Ectodermal cell (in vitro differentiated cells): ENCODE data around the gene DCAF11.
A peak's percentile ranks its signal among the peaks of the same experiment; 100 is the strongest.

Experiments used
- H3K27ac ChIP-seq: 2 replicates; pipeline ENCODE4 v1.7.0; 2013; ENCODE audit warnings: mild to moderate bottlenecking, low read depth, low read length; ENCODE audit not compliant: insufficient read depth, poor library complexity, severe bottlenecking
- H3K27me3 ChIP-seq: 2 replicates; pipeline ENCODE4 v1.7.0; 2013; ENCODE audit warnings: mild to moderate bottlenecking, low read length; ENCODE audit not compliant: insufficient read depth, control insufficient read depth, poor library complexity, severe bottlenecking
- H3K36me3 ChIP-seq: one replicate; pipeline ENCODE4 v1.7.0; 2013; ENCODE audit warnings: low read length; ENCODE audit not compliant: control insufficient read depth, insufficient read depth
- H3K4me1 ChIP-seq: one replicate; pipeline ENCODE4 v1.7.0; 2013; ENCODE audit warnings: low read length; ENCODE audit not compliant: control insufficient read depth, insufficient read depth
- H3K4me3 ChIP-seq: 2 replicates; pipeline ENCODE4 v1.7.0; 2013; ENCODE audit warnings: low read depth, low read length, control low read depth; ENCODE audit not compliant: insufficient read depth
- H3K9me3 ChIP-seq: 2 replicates; pipeline ENCODE4 v1.7.0; 2013; ENCODE audit warnings: mild to moderate bottlenecking, low read length, moderate library complexity; ENCODE audit not compliant: control insufficient read depth
- WGBS, 2 experiments: methylation state at CpG; one replicate each; pipeline ENCODE4 v1.1.7; 2013; ENCODE audit warnings: missing lambda C conversion rate in 2 of 2; 5-methylcytosine and 5-hydroxymethylcytosine counted together

The DCAF11 gene

GRCh38 chr14:24139272-24139934 is 24.8 kb downstream of the DCAF11 start:
- Histone ChIP-seq H3K36me3 (peaks cover 20% of the 10 kb centered on the region), H3K9me3 (no peaks in the 10 kb centered on the region), H3K27me3 (peaks cover 5% of the 10 kb centered on the region), H3K4me1 (peaks cover 2% of the 10 kb centered on the region), H3K27ac (no peak overlapping the region), H3K4me3 (no peak overlapping the region)
- WGBS, 2 experiments: 92 to 94% methylated on average over 9 of the region's 9 CpGs

DNA sequence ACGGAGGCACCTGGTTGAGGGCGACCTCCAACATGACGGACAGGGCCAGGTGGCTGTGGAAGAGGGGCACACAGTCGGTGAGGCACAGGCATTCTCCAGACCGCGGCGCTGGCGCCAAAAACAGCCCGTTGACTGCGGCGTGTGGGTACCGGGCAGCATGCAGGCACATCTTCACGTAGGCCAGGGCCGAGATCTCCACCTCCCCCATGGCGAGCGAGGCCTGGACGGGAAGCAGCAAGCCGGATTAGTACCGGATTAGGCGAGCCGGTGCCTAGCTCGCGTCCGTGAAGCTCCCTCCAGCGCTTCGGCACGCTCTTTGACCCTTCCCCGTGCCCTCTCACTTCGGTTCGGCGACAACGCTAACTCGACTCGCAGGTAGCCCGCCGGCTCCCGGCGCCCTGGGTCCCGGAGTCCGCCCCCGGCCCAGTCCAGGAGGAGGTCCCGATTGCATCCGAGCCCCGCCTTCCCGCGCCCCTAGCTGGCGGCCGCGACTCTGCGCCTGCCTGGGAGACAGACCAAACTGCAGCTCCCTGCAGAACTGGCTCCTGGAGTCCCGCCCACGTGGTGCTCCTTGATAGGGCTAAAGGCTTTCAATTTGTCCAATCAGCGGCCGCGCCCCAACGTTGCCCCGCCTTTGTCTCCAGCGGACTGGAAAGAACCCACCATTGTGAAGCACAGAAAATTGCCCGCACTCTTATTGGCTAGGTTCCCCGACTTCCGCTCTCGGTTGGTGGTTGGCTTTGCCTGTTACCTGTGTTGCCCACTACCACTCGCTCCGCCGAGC is 26.7 kb downstream of the DCAF11 start, which contains the start of gene EMC9:
TSS of gene EMC9 (minus strand) at position 495 of the 784 bp plus-strand sequence. CDS start at position 208, 287 bp downstream.
- peak within 1 kb of the TSS; percentile 88 for H3K27ac ChIP-seq
- H3K27me3 ChIP-seq: no peaks in the 10 kb centered on the region
- H3K4me1 ChIP-seq: peaks cover 2% of the 10 kb centered on the region
- H3K4me3 ChIP-seq: peak within 1 kb of the TSS; percentile 73
- no peaks in the 10 kb centered on the region for H3K9me3 ChIP-seq
- 0% methylated on average over 65 of the region's 65 CpGs for WGBS, 2 experiments
- peaks cover 20% of the 10 kb centered on the region for H3K36me3 ChIP-seq

- 84 to 97% methylated on average over 2 of the region's 2 CpGs for WGBS, 2 experiments
- Histone ChIP-seq H3K9me3 (no peaks in the 10 kb centered on the region), H3K27ac (no peak overlapping the region), H3K36me3 (peaks cover 15% of the 10 kb centered on the region), H3K4me3 (no peak overlapping the region), H3K4me1 (peaks cover 6% of the 10 kb centered on the region), H3K27me3 (no peaks in the 10 kb centered on the region)
Observed at GRCh38 chr14:24143511-24143910, 28.9 kb downstream of the DCAF11 start.

GRCh38 chr14:24144451-24144850 is 29.9 kb downstream of the DCAF11 start:
- 89 to 97% methylated on average over 1 of the region's 1 CpG for WGBS, 2 experiments
- H3K4me1 ChIP-seq: peaks cover 6% of the 10 kb centered on the region
- no peaks in the 10 kb centered on the region for H3K27me3 ChIP-seq
- H3K4me3 ChIP-seq: no peak overlapping the region
- no peaks in the 10 kb centered on the region for H3K9me3 ChIP-seq
- H3K27ac ChIP-seq: no peak overlapping the region
- H3K36me3 ChIP-seq: peaks cover 10% of the 10 kb centered on the region

DNA sequence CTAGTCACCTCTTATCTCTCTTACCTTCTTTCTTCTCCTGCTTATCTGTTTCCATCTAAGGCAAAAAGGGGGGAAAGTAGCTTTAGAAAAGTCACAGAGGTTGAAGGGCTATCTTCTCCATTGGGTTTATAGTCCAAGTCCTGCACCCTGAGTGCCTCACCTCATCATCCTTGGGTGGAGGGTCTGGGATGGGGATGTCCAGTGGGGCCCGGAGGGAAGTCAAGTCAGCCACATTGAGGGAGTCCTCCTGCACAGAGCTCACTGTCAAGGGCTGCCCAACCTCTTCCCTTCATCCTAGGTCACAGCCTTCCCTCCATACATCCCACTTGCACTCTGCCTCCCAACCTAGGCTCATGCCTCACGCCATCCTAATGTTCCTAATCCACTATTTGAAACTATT is 30.6 kb downstream of the DCAF11 start:
- H3K27ac ChIP-seq: no peak overlapping the region
- peaks cover 12% of the 10 kb centered on the region for H3K36me3 ChIP-seq
- no peaks in the 10 kb centered on the region for H3K9me3 ChIP-seq
- H3K4me3 ChIP-seq: no peak overlapping the region
- H3K4me1 ChIP-seq: peaks cover 4% of the 10 kb centered on the region
- H3K27me3 ChIP-seq: no peaks in the 10 kb centered on the region
- WGBS, 2 experiments: 91 to 100% methylated on average over 1 to 2 of the region's 2 CpGs

- WGBS, 2 experiments: 41 to 45% methylated on average over 9 of the region's 9 CpGs
- no peak overlapping the region for H3K27ac ChIP-seq
- H3K4me1 ChIP-seq: peaks cover 4% of the 10 kb centered on the region
Observed at GRCh38 chr14:24145690-24146452, 31.3 kb downstream of the DCAF11 start.

DNA sequence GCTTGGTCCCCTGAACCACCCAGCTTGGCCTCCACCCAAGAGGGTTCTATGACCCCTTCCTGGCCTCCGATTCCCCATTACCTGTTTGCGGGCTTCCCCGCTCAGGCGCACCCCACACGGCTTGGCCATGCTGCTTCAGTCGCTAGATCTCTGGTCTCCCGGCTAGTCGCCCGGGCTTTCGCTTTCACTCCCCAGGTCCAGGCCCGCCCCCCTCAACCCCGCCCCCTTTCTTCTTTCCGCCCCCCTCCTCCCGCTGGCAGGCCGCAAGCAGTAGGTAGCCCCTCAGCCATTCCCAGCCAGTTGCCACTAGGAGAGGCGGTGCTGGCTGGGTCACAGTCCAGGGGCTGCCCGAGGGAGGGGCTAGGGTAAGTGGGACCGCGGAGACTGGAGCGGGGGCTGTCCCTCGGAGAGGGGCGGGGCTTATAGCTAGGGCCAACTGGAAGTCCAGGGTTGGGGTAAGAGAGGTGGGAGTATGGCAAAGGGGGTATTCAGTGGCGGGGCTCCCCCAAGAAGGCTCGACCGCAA is 31.9 kb downstream of the DCAF11 start, which contains the start of gene PSME2:
TSS of gene PSME2 (minus strand) at position 158 of the 525 bp plus-strand sequence. CDS start at position 129, 29 bp downstream.
- H3K36me3 ChIP-seq: peaks cover 20% of the 10 kb centered on the region

More at GRCh38 chr14:24145690-24146452, 31.3 kb downstream of the DCAF11 start:
- no peaks in the 10 kb centered on the region for H3K27me3 ChIP-seq
- peaks cover 14% of the 10 kb centered on the region for H3K36me3 ChIP-seq
- H3K9me3 ChIP-seq: no peaks in the 10 kb centered on the region
- H3K4me3 ChIP-seq: peak overlapping the region; percentile 92

DNA sequence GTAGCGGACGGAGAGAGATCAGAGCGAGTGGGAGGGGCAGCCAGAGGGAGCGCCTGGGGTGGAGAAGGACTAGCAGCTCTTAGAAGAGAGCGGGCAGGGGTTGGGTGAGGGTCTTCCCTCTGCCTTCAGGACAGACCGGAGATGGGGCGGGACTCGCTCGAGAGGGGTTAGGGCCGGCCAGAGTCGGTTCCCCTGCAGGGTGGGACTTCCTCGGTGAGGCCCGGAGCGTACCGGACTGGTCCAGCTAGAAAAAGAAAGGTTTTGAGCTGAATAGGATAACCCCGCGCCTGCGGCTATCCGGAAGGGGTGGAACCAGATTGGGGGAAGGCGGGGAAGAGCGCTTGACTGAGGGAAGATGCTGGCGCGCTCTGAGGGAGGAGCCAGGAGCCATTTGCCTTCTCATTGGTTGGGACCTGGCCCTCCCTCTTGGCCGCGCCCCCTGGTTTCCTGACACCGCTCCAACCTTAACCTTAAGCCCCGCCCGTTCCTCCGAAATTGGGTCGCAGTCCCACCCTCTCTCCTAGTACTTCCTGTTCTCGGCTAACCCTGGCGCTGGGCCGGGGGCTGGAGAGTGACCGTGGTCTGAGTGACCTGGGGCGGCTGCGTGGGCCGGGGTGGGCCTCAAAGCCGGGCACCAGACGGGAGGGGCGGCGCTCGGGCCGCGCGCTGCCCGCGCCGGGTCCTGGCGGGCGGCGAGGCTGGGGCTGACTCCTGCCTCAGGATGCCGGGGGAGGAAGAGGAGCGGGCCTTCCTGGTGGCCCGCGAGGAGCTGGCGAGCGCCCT is 32.6 kb downstream of the DCAF11 start, which contains the start of gene RNF31:
TSS of gene RNF31 (plus strand) at position 521 of the 783 bp plus-strand sequence. CDS start at position 722, 201 bp downstream.
- Histone ChIP-seq H3K9me3 (no peaks in the 10 kb centered on the region), H3K27me3 (no peaks in the 10 kb centered on the region), H3K4me3 (peak within 1 kb of the TSS; percentile 92), H3K36me3 (peaks cover 26% of the 10 kb centered on the region), H3K4me1 (peaks cover 4% of the 10 kb centered on the region), H3K27ac (peak within 1 kb of the TSS; percentile 90)
- WGBS, 2 experiments: 0 to 1% methylated on average over 57 of the region's 57 CpGs

More for the DNA sequence above, 31.9 kb downstream of the DCAF11 start, which contains the start of gene PSME2:
- H3K27ac ChIP-seq: peak within 1 kb of the TSS; percentile 90
- H3K4me3 ChIP-seq: peak within 1 kb of the TSS; percentile 92
- WGBS, 2 experiments: 0% methylated on average over 22 to 24 of the region's 25 CpGs
- H3K9me3 ChIP-seq: no peaks in the 10 kb centered on the region
- H3K4me1 ChIP-seq: peaks cover 4% of the 10 kb centered on the region
- no peaks in the 10 kb centered on the region for H3K27me3 ChIP-seq

DNA sequence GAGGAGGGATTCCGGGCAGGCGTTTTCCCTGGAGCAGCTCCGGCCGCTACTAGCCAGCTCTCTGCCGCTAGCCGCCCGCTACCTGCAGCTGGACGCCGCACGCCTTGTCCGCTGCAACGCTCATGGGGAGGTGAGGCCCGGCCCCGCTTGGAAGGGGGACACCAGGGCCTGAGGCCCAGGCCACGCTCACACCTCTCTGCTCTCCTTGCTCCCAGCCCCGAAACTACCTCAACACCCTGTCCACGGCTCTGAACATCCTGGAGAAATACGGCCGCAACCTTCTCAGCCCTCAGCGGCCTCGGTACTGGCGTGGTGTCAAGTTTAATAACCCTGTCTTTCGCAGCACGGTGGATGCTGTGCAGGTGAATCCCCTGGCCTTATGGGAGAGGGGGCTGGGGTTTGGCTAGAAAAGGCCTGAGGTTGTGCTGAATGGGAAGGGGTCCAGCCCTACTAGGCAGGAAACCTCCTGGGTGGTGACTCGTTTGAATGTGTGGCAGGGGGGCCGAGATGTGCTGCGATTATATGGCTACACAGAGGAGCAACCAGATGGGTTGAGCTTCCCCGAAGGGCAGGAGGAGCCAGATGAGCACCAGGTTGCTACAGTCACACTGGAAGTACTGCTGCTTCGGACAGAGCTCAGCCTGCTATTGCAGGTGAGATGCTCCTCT is 33.3 kb downstream of the DCAF11 start:
- Histone ChIP-seq H3K9me3 (no peaks in the 10 kb centered on the region), H3K4me3 (peak overlapping the region; percentile 92), H3K27ac (no peak overlapping the region), H3K36me3 (peaks cover 26% of the 10 kb centered on the region), H3K4me1 (peaks cover 4% of the 10 kb centered on the region), H3K27me3 (no peaks in the 10 kb centered on the region)
- WGBS, 2 experiments: 10 to 11% methylated on average over 29 of the region's 29 CpGs
